GM10248 (cell line): Measurements from ENCODE around the gene LIMK1.

Source experiments
- CTCF ChIA-PET: fragments of 300-600 bp; sonication (Branson Sonifier 250); formaldehyde crosslinking; extraction: SDS; loops from one replicate; lab custom pipeline; 2021; ENCODE audit warnings: antibody characterized with exemption; lab: Yijun Ruan, JAX
- POLR2A ChIA-PET: fragments of 350-650 bp; sonication (Branson Sonifier 250); formaldehyde crosslinking; extraction: SDS; loops from one replicate; lab custom pipeline; 2020; ENCODE audit warnings: antibody characterized with exemption; lab: Yijun Ruan, JAX
- DNase-seq: peaks from one replicate; pipeline ENCODE4 v3.0.0; 2012; ENCODE audit errors: extremely low spot score
- TF ChIP-seq, protein P1 (sequence below): IDR thresholded peaks from 2 replicates; pipeline ENCODE4 v1.5.1; 2012; ENCODE audit warnings: mild to moderate bottlenecking, low read depth; ENCODE audit errors: extremely low read depth, missing control alignments, control extremely low read depth

Gene LIMK1

DNA sequence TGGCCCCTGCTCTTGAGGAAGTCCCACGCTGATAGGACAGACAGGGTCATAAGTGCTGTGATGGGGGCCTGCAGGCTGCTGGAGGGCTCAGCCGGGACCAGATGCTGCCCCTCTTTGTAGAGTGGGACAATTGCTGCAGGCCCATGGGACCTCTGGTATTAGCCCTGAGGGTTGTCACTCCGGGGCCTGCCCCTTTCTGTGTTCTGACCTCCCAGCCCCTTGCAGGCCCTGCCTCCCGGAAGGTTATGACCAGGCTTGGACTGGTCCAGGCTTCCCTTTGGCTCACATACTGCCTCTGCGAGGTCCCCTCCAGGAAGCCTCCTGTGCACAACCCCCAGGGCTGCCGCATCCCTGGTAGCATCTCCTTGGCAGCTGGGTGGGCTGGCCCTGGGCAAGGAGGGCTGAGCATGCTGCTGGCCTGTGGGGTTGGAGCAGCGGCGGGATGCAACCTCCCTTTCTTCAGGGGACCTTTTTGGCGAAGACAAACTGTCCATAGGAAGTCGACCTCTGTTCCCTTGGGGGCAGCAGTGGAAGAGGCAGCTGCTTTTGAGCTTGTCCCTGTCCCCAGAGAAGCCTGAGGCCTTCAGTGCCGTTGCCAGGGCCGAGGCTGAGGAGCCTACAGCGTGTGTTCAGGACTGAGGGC, 8.8 kb downstream of the LIMK1 start:
- POLR2A ChIA-PET = interaction anchor here (0.5 to 1.3 kb wide), 2 partner anchors 9 to 290 kb away, joined by 4 to 5 read pairs; no protein-coding TSS in a partner anchor
- peak; percentile 68 for DNase-seq
- CTCF ChIA-PET = interaction anchor here (1.3 kb wide), 1 partner anchor 19 kb away, joined by 3 read pairs; no protein-coding TSS in a partner anchor
- TF ChIP-seq, protein P1, sequence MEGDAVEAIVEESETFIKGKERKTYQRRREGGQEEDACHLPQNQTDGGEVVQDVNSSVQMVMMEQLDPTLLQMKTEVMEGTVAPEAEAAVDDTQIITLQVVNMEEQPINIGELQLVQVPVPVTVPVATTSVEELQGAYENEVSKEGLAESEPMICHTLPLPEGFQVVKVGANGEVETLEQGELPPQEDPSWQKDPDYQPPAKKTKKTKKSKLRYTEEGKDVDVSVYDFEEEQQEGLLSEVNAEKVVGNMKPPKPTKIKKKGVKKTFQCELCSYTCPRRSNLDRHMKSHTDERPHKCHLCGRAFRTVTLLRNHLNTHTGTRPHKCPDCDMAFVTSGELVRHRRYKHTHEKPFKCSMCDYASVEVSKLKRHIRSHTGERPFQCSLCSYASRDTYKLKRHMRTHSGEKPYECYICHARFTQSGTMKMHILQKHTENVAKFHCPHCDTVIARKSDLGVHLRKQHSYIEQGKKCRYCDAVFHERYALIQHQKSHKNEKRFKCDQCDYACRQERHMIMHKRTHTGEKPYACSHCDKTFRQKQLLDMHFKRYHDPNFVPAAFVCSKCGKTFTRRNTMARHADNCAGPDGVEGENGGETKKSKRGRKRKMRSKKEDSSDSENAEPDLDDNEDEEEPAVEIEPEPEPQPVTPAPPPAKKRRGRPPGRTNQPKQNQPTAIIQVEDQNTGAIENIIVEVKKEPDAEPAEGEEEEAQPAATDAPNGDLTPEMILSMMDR = no peak

DNA sequence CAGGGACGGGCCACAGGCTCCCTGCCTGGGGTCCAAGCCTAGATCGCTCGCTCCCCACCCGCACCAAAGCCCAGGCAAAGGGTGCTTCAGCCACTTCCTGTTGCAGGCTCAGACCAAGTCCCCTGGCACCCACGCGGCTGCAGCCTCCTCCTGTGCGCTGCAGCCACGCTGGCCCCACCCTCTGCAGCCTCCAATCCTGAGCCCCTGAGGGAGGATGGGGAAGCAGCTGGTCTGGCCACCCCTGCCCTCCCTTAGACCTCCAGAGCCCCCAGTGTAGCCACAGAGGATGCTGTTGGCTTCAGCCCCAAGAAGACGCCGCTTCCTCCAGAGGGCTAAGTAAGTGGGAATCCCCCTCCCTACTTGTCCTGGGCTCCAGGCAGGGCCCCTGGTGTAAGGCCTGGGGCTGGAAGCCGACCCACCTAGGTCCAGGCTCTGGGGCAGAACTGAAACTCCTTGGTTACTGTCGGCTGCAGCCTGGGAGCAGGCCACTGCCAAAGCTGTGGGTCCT, 9.4 kb downstream of the LIMK1 start:
- POLR2A ChIA-PET = interaction anchor here (0.5 to 0.6 kb wide), 2 partner anchors 113 to 289 kb away, joined by 3 to 4 read pairs; no protein-coding TSS in a partner anchor
- DNase-seq = peak; percentile 87
- CTCF ChIA-PET = interaction anchor here (1.0 to 1.3 kb wide), 2 partner anchors 19 to 24 kb away, joined by 3 read pairs; no protein-coding TSS in a partner anchor
- TF ChIP-seq, protein P1 = no peak

DNA sequence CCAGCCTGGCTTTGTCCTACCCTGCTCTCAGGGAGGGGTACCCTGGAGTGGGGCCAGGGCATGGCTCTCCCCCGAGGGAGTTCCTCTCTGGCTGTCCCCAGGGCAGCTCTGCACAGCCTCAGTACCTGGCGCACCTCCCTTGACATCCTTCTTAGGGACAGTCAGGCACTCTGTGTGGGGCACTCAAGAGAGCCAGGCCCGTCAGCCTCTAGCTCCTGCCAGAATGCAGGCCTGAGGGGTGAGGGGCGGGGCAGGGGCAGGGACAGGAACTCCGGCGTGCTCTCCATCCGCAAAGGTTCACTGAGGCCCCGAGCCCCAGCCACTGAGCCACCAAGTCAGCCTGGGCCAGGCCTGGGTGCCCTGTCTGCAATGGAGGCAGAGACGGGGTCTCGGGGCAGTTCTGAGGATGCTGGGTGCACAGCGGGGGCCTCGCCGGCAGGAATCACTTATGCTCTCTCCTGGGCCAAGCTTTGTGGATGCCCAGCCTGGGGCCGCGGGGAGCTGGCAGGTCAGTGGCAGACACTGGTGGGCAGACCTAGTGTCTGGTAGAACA, 10.1 kb downstream of the LIMK1 start:
- DNase-seq = no peak
- TF ChIP-seq, protein P1 = no peak
- POLR2A ChIA-PET = interaction anchor here (0.6 kb wide), 1 partner anchor 113 kb away, joined by 3 read pairs; no protein-coding TSS in a partner anchor
- CTCF ChIA-PET = interaction anchor here (1.0 to 1.3 kb wide), 2 partner anchors 18 to 25 kb away, joined by 3 read pairs; no protein-coding TSS in a partner anchor

DNA sequence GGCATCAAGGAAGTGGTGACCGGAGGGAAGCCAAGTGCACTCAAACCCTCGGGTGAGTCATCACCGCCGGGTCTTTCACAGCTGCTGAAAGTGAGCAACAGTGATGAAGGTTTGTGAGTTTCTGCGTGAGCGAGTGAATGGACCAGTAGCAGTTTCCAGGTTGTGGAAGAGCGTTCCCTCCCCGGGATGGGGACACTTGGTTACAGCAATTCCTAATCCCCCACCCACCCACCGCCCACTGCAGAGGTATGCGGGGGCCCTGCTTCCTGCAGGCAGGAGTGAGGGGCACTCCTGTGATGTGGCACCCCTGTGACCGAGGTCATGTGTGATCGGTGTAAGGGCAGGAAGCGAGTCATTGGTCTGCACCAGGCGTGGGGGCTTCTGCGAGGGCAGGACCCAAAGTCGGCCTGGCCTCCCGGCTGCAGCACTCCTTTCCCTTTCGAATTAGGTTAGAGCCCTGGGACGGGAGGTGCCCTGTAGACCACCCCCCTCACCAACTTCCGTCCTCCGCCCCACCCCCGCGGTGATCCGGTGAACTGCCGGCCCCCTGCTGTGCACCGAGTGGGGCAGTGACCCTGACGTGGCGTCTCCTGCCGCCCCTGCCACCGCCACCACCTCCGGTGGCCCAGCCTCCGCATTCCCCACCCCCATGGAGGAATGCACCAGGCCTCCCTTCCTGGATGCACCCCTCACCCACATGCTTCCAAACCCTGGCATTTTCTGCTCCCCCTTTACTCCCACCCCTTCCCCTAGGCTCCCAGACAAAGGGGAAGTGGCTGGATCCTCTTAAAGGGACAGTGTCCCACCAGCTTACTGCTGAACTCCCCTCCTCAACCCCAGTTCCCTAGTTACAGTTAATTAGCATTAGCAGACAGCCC, 10.9 kb downstream of the LIMK1 start:
- ChIA-PET CTCF (interaction anchor here (0.9 to 1.0 kb wide), 2 partner anchors 11 to 26 kb away, joined by 3 read pairs; partner anchors contain the start of gene LIMK1), POLR2A (no interaction called here)
- peak; percentile 81 for DNase-seq
- TF ChIP-seq, protein P1 = no peak

DNA sequence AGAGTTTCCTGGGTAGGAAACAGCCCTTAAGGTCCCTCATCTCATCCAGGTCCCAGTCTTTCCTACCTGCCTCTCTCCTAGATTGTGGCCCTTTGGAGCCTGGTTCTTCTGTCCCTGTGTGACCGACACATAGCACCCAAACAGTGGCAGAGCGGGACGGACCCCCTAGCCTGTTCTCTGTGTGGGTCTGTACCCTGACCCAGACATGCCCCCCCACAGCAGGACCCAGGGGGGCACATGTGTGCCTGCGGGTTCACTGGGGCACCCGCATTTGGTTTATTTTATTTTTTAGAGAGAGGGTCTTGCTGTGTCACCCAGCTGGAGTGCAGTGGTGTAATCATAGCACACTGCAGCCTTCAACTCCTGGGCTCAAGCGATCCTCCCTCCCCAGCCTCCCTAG, 11.5 kb downstream of the LIMK1 start:
- TF ChIP-seq, protein P1 = no peak
- CTCF ChIA-PET = no interaction called here
- POLR2A ChIA-PET = no interaction called here
- no peak for DNase-seq
